ENCODE results near the gene DALRD3. TPM values are rescaled to one million over a fixed set of nuclear protein-coding genes. Genes with fewer than 3 reads are reported as not detected.

The DALRD3 gene
- polyA plus RNA-seq, 1 of the 3 experiments (the other 2 are of a cell fraction): 82.7 TPM

GRCh38 chr3:49057268-49057667 lies 38.9 kb upstream of the DALRD3 start:
- Histone ChIP-seq H3K36me3 (replicated peaks in 1 of 2; ENCODE audit: control insufficient read depth in 1 of 2, insufficient read depth in 2 of 2, low read length in 1 of 2) (peaks cover 20 to 56% of the 10 kb centered on the region in 2 experiments), H3K27ac (ENCODE audit: low read depth in 2 of 2, low read length in 1 of 2) (no peak overlapping the region), H3K4me3 (ENCODE audit: low read depth in 2 of 2, low read length in 1 of 2) (no peak overlapping the region)

DNA sequence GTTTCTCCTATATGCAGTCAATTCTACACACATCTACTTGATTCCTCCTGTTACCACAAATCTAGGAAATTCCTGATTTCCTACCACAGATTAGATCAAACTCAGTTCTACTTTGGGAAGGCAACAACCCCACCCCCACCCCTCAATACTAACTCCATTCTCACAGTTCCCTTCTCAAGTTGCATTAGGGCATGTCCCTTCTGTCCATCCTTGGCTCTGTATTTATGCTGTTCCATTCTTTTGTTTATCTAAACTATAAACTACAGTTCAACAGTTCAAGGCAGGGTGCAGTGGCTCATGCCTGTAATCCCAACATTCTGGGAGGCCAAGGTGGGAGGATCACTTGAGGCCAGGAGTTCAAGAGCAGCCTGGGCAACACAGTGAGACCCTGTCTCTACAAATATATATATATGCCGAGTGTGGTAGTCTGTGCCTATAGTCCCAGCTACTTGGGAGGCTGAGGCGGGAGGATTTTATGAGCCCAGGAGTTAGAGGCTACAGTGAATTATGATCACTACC lies 36.0 kb upstream of the DALRD3 start:
- WGBS (ENCODE audit: low lambda C conversion rate): 97% methylated on average over 2 of the region's 2 CpGs
- no peak for DNase-seq
- Histone ChIP-seq H3K4me3 (ENCODE audit: low read depth in 2 of 2, low read length in 1 of 2) (no peak overlapping the region), H3F3A (replicated peaks; ENCODE audit: insufficient read depth) (no peaks in the 10 kb centered on the region), H3K9me3 (no peaks in the 10 kb centered on the region), H3K4me1 (ENCODE audit: control insufficient read depth in 1 of 2, insufficient read depth in 2 of 2, low read depth in 1 of 2, low read length in 1 of 2) (no peaks in the 10 kb centered on the region; a peak in 1 of 4 replicates), H2AFZ (ENCODE audit: low read depth) (no peak overlapping the region), H3K79me2 (ENCODE audit: insufficient read depth) (peaks cover 52% of the 10 kb centered on the region), H3K36me3 (replicated peaks in 1 of 2; ENCODE audit: control insufficient read depth in 1 of 2, insufficient read depth in 2 of 2, low read length in 1 of 2) (peaks cover 23 to 44% of the 10 kb centered on the region in 2 experiments), H3K27me3 (ENCODE audit: insufficient read depth) (no peaks in the 10 kb centered on the region), H4K20me1 (ENCODE audit: insufficient read depth) (no peaks in the 10 kb centered on the region; the same call in 1 of the 2 replicates), H3K4me2 (no peak overlapping the region), H3K9ac (no peak overlapping the region), H3K9me2 (no peaks in the 10 kb centered on the region), H3K27ac (ENCODE audit: low read depth in 2 of 2, low read length in 1 of 2) (no peak overlapping the region)
- CTCF ChIA-PET: no interaction called here
- no peak for TF ChIP-seq ELF1 (IDR thresholded peaks at IDR 0.05)
- TF ChIP-seq RCOR1 (IDR thresholded peaks at IDR 0.05; ENCODE audit: low read length): no peak
- TF ChIP-seq RXRA (IDR thresholded peaks at IDR 0.05; ENCODE audit: borderline replicate concordance, low read depth): no peak
- TF ChIP-seq POLR2AphosphoS5 (IDR thresholded peaks at IDR 0.05; ENCODE audit: low read depth, low read length): no peak
- TF ChIP-seq EZH2phosphoT487 (IDR thresholded peaks at IDR 0.05; ENCODE audit: borderline replicate concordance, low read depth): no peak
- TF ChIP-seq CHD2 (IDR thresholded peaks at IDR 0.05; ENCODE audit: low read length, partially characterized antibody): no peak
- POLR2A ChIA-PET: no interaction called here

More at GRCh38 chr3:49057268-49057667, 38.9 kb upstream of the DALRD3 start:
- Histone ChIP-seq H3K9me2 (no peaks in the 10 kb centered on the region), H3K4me2 (no peak overlapping the region), H3K79me2 (ENCODE audit: insufficient read depth) (peaks cover 53% of the 10 kb centered on the region; the same call in 1 of the 2 replicates), H4K20me1 (ENCODE audit: insufficient read depth) (no peaks in the 10 kb centered on the region; the same call in 1 of the 2 replicates), H3F3A (replicated peaks; ENCODE audit: insufficient read depth) (no peaks in the 10 kb centered on the region), H3K9ac (no peak overlapping the region), H3K9me3 (no peaks in the 10 kb centered on the region), H3K4me1 (ENCODE audit: control insufficient read depth in 1 of 2, insufficient read depth in 2 of 2, low read depth in 1 of 2, low read length in 1 of 2) (no peaks in the 10 kb centered on the region), H3K27me3 (ENCODE audit: insufficient read depth) (no peaks in the 10 kb centered on the region), H2AFZ (ENCODE audit: low read depth) (no peak overlapping the region)
- TF ChIP-seq SMC3 (IDR thresholded peaks at IDR 0.05; ENCODE audit: low read depth, low read length) (no peak), NFIC (IDR thresholded peaks at IDR 0.05; ENCODE audit: borderline replicate concordance) (no peak), USF1 (IDR thresholded peaks at IDR 0.05; ENCODE audit: borderline replicate concordance, low read depth) (no peak)
- ChIA-PET CTCF (interaction anchor here (1.4 kb wide), 1 partner anchor 392 kb away, joined by 3 read pairs; no protein-coding TSS in a partner anchor), POLR2A (no interaction called here)
- 87% methylated on average over 7 of the region's 10 CpGs for WGBS (ENCODE audit: low lambda C conversion rate)
- DNase-seq: no peak

DNA sequence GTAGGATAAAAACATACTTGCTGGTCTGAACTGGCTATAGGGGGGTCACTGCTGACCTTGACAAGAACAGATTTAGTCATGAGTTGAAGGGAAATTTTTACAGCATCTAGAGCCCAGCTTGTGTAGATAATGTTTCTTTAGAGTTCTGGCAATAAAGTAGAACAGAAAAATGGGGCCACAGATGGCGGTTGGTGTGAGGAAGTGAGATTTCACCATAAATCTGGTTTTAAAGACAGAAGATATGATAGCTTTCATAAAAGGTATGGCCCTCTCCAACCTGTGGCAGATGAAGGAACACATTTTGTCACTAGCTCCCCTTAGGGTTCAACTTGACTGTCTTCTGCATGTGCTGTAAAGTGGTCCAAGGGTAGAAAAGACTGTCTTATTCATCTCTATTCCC lies 35.2 kb upstream of the DALRD3 start:
- CTCF ChIA-PET: interaction anchor here (0.7 kb wide), 1 partner anchor 48 kb away, joined by 3 read pairs; no protein-coding TSS in a partner anchor
- Histone ChIP-seq H3K4me3 (ENCODE audit: low read depth in 2 of 2, low read length in 1 of 2) (no peak overlapping the region), H3K4me2 (no peak overlapping the region), H2AFZ (ENCODE audit: low read depth) (no peak overlapping the region), H3K9me2 (no peaks in the 10 kb centered on the region), H3K36me3 (replicated peaks in 1 of 2; ENCODE audit: control insufficient read depth in 1 of 2, insufficient read depth in 2 of 2, low read length in 1 of 2) (peaks cover 23 to 49% of the 10 kb centered on the region in 2 experiments), H3K4me1 (ENCODE audit: control insufficient read depth in 1 of 2, insufficient read depth in 2 of 2, low read depth in 1 of 2, low read length in 1 of 2) (no peaks in the 10 kb centered on the region; a peak in 1 of 4 replicates), H3K27me3 (ENCODE audit: insufficient read depth) (no peaks in the 10 kb centered on the region), H3F3A (replicated peaks; ENCODE audit: insufficient read depth) (no peaks in the 10 kb centered on the region), H3K27ac (ENCODE audit: low read depth in 2 of 2, low read length in 1 of 2) (no peak overlapping the region), H3K79me2 (ENCODE audit: insufficient read depth) (peaks cover 61% of the 10 kb centered on the region), H3K9me3 (no peaks in the 10 kb centered on the region), H3K9ac (no peak overlapping the region), H4K20me1 (ENCODE audit: insufficient read depth) (no peaks in the 10 kb centered on the region; the same call in 1 of the 2 replicates)
- WGBS (ENCODE audit: low lambda C conversion rate): 96% methylated on average over 1 of the region's 1 CpG
- DNase-seq: no peak
- POLR2A ChIA-PET: no interaction called here
- TF ChIP-seq CHD2 (IDR thresholded peaks at IDR 0.05; ENCODE audit: low read length, partially characterized antibody) (no peak), GATA2 (CRISPR knock-in tag; IDR thresholded peaks at IDR 0.05) (no peak), SIN3A (IDR thresholded peaks at IDR 0.05; ENCODE audit: borderline replicate concordance, low read depth, low read length) (no peak), FOXJ3 (CRISPR knock-in tag; IDR thresholded peaks at IDR 0.05) (no peak), RXRA (IDR thresholded peaks at IDR 0.05; ENCODE audit: borderline replicate concordance, low read depth) (no peak), TAF1 (IDR thresholded peaks at IDR 0.05; ENCODE audit: borderline replicate concordance, low read depth, low read length) (no peak), USF1 (IDR thresholded peaks at IDR 0.05; ENCODE audit: borderline replicate concordance, low read depth) (no peak), EP300 (IDR thresholded peaks at IDR 0.05; ENCODE audit: borderline replicate concordance in 1 of 2, low read depth in 1 of 2, low read length in 1 of 2) (no peak)
- TF ChIP-seq, protein P1, sequence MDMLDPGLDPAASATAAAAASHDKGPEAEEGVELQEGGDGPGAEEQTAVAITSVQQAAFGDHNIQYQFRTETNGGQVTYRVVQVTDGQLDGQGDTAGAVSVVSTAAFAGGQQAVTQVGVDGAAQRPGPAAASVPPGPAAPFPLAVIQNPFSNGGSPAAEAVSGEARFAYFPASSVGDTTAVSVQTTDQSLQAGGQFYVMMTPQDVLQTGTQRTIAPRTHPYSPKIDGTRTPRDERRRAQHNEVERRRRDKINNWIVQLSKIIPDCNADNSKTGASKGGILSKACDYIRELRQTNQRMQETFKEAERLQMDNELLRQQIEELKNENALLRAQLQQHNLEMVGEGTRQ (IDR thresholded peaks at IDR 0.05; ENCODE audit: borderline replicate concordance, low read depth, low read length): no peak
- TF ChIP-seq, protein P2, sequence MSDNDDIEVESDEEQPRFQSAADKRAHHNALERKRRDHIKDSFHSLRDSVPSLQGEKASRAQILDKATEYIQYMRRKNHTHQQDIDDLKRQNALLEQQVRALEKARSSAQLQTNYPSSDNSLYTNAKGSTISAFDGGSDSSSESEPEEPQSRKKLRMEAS (IDR thresholded peaks at IDR 0.05; ENCODE audit: low read depth): no peak
- TF ChIP-seq, protein P3, sequence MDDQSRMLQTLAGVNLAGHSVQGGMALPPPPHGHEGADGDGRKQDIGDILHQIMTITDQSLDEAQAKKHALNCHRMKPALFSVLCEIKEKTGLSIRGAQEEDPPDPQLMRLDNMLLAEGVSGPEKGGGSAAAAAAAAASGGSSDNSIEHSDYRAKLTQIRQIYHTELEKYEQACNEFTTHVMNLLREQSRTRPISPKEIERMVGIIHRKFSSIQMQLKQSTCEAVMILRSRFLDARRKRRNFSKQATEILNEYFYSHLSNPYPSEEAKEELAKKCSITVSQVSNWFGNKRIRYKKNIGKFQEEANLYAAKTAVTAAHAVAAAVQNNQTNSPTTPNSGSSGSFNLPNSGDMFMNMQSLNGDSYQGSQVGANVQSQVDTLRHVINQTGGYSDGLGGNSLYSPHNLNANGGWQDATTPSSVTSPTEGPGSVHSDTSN (IDR thresholded peaks at IDR 0.05): no peak

Data from SK-N-SH (cell line).